GM12892 (cell line): ENCODE measurements around the gene SAE1.
A peak's percentile ranks its signal among the peaks of the same experiment; 100 is the strongest.

Experiments used
- DNase-seq: peaks from one replicate; pipeline ENCODE4 v3.0.0; 2011; ENCODE audit not compliant: insufficient read length
- FAIRE-seq: peaks from 2 replicates; lab custom pipeline; 2011; peaks lifted over from hg19 to GRCh38; lab: Jason Lieb, UNC
- POLR2A ChIP-seq: IDR thresholded peaks from 2 replicates; pipeline ENCODE4 v1.6.1; 2011; ENCODE audit warnings: low read depth, low read length, control low read depth
- POLR2AphosphoS5 ChIP-seq: IDR thresholded peaks from 2 replicates; pipeline ENCODE4 v1.6.1; 2011; ENCODE audit warnings: low read depth, low read length, control low read depth
- TAF1 ChIP-seq: IDR thresholded peaks from 2 replicates; pipeline ENCODE4 v1.6.1; 2011; ENCODE audit warnings: low read depth, mild to moderate bottlenecking, control low read depth, low read length, borderline replicate concordance

SAE1 gene

GRCh38 chr19:47107953-47108746 lies 22.5 kb upstream of the SAE1 start:
- TF ChIP-seq POLR2A (no peak), POLR2AphosphoS5 (no peak), TAF1 (no peak)
- DNase-seq (no peak), FAIRE-seq (no peak)

- FAIRE-seq (peak; percentile 58), DNase-seq (no peak)
- no peak for TF ChIP-seq POLR2AphosphoS5
- no peak for TF ChIP-seq POLR2A
- TF ChIP-seq TAF1, result no peak
Measured at GRCh38 chr19:47109177-47109540, 21.5 kb upstream of the SAE1 start.

- FAIRE-seq (peak; percentile 76), DNase-seq (no peak)
- TF ChIP-seq POLR2AphosphoS5 (peak; percentile 74), TAF1 (peak; percentile 42; the same call in 1 of the 2 replicates), POLR2A (peak; percentile 64)
Measured at GRCh38 chr19:47109541-47110375, 20.9 kb upstream of the SAE1 start.

- DNase-seq (no peak), FAIRE-seq (no peak)
- peak; percentile 85 for TF ChIP-seq POLR2AphosphoS5
- TF ChIP-seq POLR2A, result no peak; the same call in 1 of the 2 replicates
- TF ChIP-seq TAF1, result 0 out of 2 replicates have a peak, but pooled peaks have one; percentile 16
Measured at GRCh38 chr19:47110521-47111005, 20.1 kb upstream of the SAE1 start.

- FAIRE-seq, result peak; percentile 62
- DNase-seq, result no peak
- TF ChIP-seq TAF1 (peak; percentile 26), POLR2AphosphoS5 (peak; percentile 70; the same call in 1 of the 2 replicates), POLR2A (peak; percentile 59)
Measured at GRCh38 chr19:47111006-47111621, 19.5 kb upstream of the SAE1 start.

GRCh38 chr19:47111682-47112165 lies 18.9 kb upstream of the SAE1 start:
- FAIRE-seq, result no peak
- DNase-seq, result no peak
- TF ChIP-seq POLR2A (no peak), POLR2AphosphoS5 (peak; percentile 66; the same call in 1 of the 2 replicates)

GRCh38 chr19:47112166-47112996 lies 18.3 kb upstream of the SAE1 start:
- TF ChIP-seq TAF1 (peak; percentile 81; the same call in 1 of the 2 replicates), POLR2AphosphoS5 (peak; percentile 72), POLR2A (peak; percentile 76; the same call in 1 of the 2 replicates)
- FAIRE-seq (no peak), DNase-seq (peak; percentile 60)

GRCh38 chr19:47112997-47113849 lies 17.4 kb upstream of the SAE1 start, which contains the start of gene ZC3H4:
Gene ZC3H4, minus strand, starts transcription at chr19:47113776. Its CDS starts 1,192 bp downstream, at chr19:47112584.
- peak; percentile 98 for FAIRE-seq
- TF ChIP-seq TAF1 (peak; percentile 83), POLR2AphosphoS5 (peak; percentile 75), POLR2A (peak; percentile 85; the same call in 1 of the 2 replicates)

GRCh38 chr19:47113850-47114651 lies 16.6 kb upstream of the SAE1 start:
- FAIRE-seq (no peak), DNase-seq (no peak)
- TF ChIP-seq POLR2AphosphoS5, result no peak
- TF ChIP-seq POLR2A, result no peak
- TF ChIP-seq TAF1, result no peak

More at GRCh38 chr19:47112997-47113849, 17.4 kb upstream of the SAE1 start, which contains the start of gene ZC3H4:
- peak; percentile 87 for DNase-seq
